HepG2 (cell line): ENCODE results near the gene SGCE. TPM values are rescaled to one million over a fixed set of nuclear protein-coding genes. Genes with fewer than 3 reads are reported as not detected.
A peak's percentile ranks its signal among the peaks of the same experiment; 100 is the strongest.

Experiments
- BCL6 ChIP-seq: IDR thresholded peaks from 2 replicates; pipeline ENCODE4 v1.6.1; 2016; ENCODE audit warnings: missing genetic modification reagents, missing compliant biosample characterization
- CREB1 ChIP-seq, 2 experiments: fragments of 450-650 bp in 1 of 2; IDR thresholded peaks; 2 replicates each; pipeline ENCODE4 v1.6.1; 2016 to 2017; ENCODE audit warnings: control low read depth in 1 of 2, mild to moderate bottlenecking in 1 of 2, missing compliant biosample characterization in 1 of 2, missing genetic modification characterization in 1 of 2
- HDAC2 ChIP-seq: sonication (generic); formaldehyde crosslinking; IDR thresholded peaks from 2 replicates; pipeline ENCODE4 v1.4.0; 2020; ENCODE audit warnings: missing genetic modification reagents
- MED1 ChIP-seq: sonication (generic); formaldehyde crosslinking; IDR thresholded peaks from 2 replicates; pipeline ENCODE4 v1.4.0; 2020; ENCODE audit warnings: missing genetic modification reagents
- MXD4 ChIP-seq: IDR thresholded peaks from 2 replicates; pipeline ENCODE4 v1.6.1; 2016; ENCODE audit warnings: mild to moderate bottlenecking, missing biosample characterization, missing genetic modification reagents
- RBM22 ChIP-seq: fragments of 200-400 bp; formaldehyde crosslinking; optimal IDR thresholded peaks from 2 replicates; pipeline ENCODE3; 2017; ENCODE audit warnings: mild to moderate bottlenecking, low read length, moderate library complexity
- RFX5 ChIP-seq: IDR thresholded peaks from 2 replicates; pipeline ENCODE4 v1.6.1; 2011; ENCODE audit warnings: low read depth, low read length, improper control_type of control experiment
- RFXAP ChIP-seq: sonication (generic); formaldehyde crosslinking; IDR thresholded peaks from 2 replicates; pipeline ENCODE4 v1.4.0; 2020; ENCODE audit warnings: missing genetic modification reagents, borderline replicate concordance
- SETDB1 ChIP-seq: sonication (generic); formaldehyde crosslinking; IDR thresholded peaks from 2 replicates; pipeline ENCODE4 v1.5.1; 2020; ENCODE audit warnings: missing genetic modification reagents, mild to moderate bottlenecking, borderline replicate concordance
- SMARCC2 ChIP-seq: fragments of 450-650 bp; IDR thresholded peaks from 2 replicates; pipeline ENCODE4 v1.6.1; 2017; ENCODE audit warnings: antibody characterized with exemption, mild to moderate bottlenecking
- TEAD3 ChIP-seq: optimal IDR thresholded peaks from 2 replicates; pipeline ENCODE3; 2016; ENCODE audit warnings: borderline replicate concordance
- ZKSCAN1 ChIP-seq: fragments of 150-350 bp; IDR thresholded peaks from 2 replicates; pipeline ENCODE4 v1.6.1; 2014; ENCODE audit warnings: low read length
- ZNF605 ChIP-seq: sonication (generic); formaldehyde crosslinking; IDR thresholded peaks from 2 replicates; pipeline ENCODE4 v1.8.0; 2022; ENCODE audit warnings: mild to moderate bottlenecking, missing genetic modification reagents
- ZNF619 ChIP-seq: sonication (generic); formaldehyde crosslinking; IDR thresholded peaks from 2 replicates; pipeline ENCODE4 v1.4.0; 2020; ENCODE audit warnings: mild to moderate bottlenecking, missing genetic modification reagents
- polyA plus RNA-seq, 8 experiments: library from polyadenylated mRNA; depleted of rRNA in 3 of 8; stranded (reverse) in 7 of 8; unstranded in 1 of 8; fragments of >200 nt; fragmentation: Illumina TruSeq in 4 of 8; extraction: Trizol in 4 of 8; gene quantifications; 2 replicates each; pipeline versions ENCODE4 v1.2.1 to v1.2.3, GENCODE V29; 2011 to 2016; ENCODE audit warnings: low read depth in 4 of 8, missing spikeins in 1 of 8, mixed read lengths in 1 of 8; ENCODE audit not compliant: insufficient read depth in 1 of 8
- total RNA-seq, 5 experiments: library from RNA; depleted of rRNA; stranded (reverse); fragments of >200 nt; fragmentation: Illumina TruSeq; extraction: Trizol; gene quantifications; 2 replicates each; pipeline ENCODE4 v1.2.3, GENCODE V29; 2016; ENCODE audit warnings: low read depth in 1 of 5
- TF ChIP-seq, protein P1 (sequence below): sonication (generic); formaldehyde crosslinking; IDR thresholded peaks from 2 replicates; pipeline ENCODE4 v1.4.0; 2020; ENCODE audit warnings: missing genetic modification reagents; ENCODE audit errors: not compliant biosample characterization
- TF ChIP-seq, protein P2 (sequence below): sonication (generic); formaldehyde crosslinking; IDR thresholded peaks from 2 replicates; pipeline ENCODE4 v1.5.1; 2020; ENCODE audit warnings: missing genetic modification reagents, mild to moderate bottlenecking, borderline replicate concordance
- TF ChIP-seq, protein P3 (sequence below): sonication (generic); formaldehyde crosslinking; IDR thresholded peaks from 2 replicates; pipeline ENCODE4 v1.5.0; 2020; ENCODE audit warnings: missing genetic modification reagents
- TF ChIP-seq, protein P4 (sequence below): sonication (generic); formaldehyde crosslinking; IDR thresholded peaks from 2 replicates; pipeline ENCODE4 v1.5.1; 2020; ENCODE audit warnings: mild to moderate bottlenecking, missing genetic modification reagents, moderate library complexity
- TF ChIP-seq, protein P5 (sequence below): sonication (generic); formaldehyde crosslinking; IDR thresholded peaks from 2 replicates; pipeline ENCODE4 v1.5.0; 2020; ENCODE audit warnings: mild to moderate bottlenecking, missing genetic modification reagents, borderline replicate concordance

The SGCE gene
- total and polyA plus RNA-seq, 2 of the 13 experiments (the other 11 are each of a cell fraction or from before 2014, with no cell fraction given), result 52.3 to 71.1 TPM

DNA sequence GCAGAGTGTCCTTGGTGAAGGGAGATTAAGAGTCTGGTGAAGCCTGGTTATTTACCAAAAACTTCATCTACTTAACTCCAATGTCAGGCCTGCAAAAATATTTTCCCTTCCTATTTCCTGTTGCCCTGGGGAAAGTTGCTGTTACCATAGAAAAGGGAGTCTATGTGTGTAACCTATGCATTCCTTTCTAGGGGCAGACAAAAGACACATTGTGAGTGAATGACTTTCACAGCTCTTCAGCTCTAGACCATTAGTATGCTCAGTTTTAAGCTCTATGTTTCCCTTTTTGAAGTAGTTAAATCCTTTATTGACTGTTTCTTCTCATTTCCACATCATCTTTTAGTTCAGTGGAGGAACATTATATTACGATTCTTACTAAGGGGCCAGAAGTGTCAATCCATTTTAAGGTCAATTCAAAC, 45.6 kb upstream of the SGCE start (continued):
- TF ChIP-seq BCL6 (peak; percentile 65), RFXAP (CRISPR knock-in tag) (no peak), CREB1 (IDR thresholded peaks at IDR 0.05) (no peak), CREB1 (CRISPR knock-in tag; IDR thresholded peaks at IDR 0.05) (0 out of 2 replicates have a peak, but pooled peaks have one; percentile 29), HDAC2 (CRISPR knock-in tag) (peak; percentile 82; the same call in 1 of the 2 replicates), MXD4 (CRISPR knock-in tag) (no peak), TEAD3 (CRISPR knock-in tag) (peak; percentile 91), MED1 (peak; percentile 91), ZKSCAN1 (peak; percentile 22; the same call in 1 of the 2 replicates), RFX5 (no peak), ZNF619 (CRISPR knock-in tag) (no peak), ZNF605 (no peak), RBM22 (no peak), SETDB1 (CRISPR knock-in tag) (no peak), SMARCC2 (no peak)
- TF ChIP-seq, protein P1, sequence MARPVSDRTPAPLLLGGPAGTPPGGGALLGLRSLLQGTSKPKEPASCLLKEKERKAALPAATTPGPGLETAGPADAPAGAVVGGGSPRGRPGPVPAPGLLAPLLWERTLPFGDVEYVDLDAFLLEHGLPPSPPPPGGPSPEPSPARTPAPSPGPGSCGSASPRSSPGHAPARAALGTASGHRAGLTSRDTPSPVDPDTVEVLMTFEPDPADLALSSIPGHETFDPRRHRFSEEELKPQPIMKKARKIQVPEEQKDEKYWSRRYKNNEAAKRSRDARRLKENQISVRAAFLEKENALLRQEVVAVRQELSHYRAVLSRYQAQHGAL (CRISPR knock-in tag), result no peak
- TF ChIP-seq, protein P2, sequence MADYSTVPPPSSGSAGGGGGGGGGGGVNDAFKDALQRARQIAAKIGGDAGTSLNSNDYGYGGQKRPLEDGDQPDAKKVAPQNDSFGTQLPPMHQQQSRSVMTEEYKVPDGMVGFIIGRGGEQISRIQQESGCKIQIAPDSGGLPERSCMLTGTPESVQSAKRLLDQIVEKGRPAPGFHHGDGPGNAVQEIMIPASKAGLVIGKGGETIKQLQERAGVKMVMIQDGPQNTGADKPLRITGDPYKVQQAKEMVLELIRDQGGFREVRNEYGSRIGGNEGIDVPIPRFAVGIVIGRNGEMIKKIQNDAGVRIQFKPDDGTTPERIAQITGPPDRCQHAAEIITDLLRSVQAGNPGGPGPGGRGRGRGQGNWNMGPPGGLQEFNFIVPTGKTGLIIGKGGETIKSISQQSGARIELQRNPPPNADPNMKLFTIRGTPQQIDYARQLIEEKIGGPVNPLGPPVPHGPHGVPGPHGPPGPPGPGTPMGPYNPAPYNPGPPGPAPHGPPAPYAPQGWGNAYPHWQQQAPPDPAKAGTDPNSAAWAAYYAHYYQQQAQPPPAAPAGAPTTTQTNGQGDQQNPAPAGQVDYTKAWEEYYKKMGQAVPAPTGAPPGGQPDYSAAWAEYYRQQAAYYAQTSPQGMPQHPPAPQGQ (CRISPR knock-in tag), result no peak
- TF ChIP-seq, protein P3, sequence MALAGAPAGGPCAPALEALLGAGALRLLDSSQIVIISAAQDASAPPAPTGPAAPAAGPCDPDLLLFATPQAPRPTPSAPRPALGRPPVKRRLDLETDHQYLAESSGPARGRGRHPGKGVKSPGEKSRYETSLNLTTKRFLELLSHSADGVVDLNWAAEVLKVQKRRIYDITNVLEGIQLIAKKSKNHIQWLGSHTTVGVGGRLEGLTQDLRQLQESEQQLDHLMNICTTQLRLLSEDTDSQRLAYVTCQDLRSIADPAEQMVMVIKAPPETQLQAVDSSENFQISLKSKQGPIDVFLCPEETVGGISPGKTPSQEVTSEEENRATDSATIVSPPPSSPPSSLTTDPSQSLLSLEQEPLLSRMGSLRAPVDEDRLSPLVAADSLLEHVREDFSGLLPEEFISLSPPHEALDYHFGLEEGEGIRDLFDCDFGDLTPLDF (CRISPR knock-in tag), result no peak
- TF ChIP-seq, protein P4, sequence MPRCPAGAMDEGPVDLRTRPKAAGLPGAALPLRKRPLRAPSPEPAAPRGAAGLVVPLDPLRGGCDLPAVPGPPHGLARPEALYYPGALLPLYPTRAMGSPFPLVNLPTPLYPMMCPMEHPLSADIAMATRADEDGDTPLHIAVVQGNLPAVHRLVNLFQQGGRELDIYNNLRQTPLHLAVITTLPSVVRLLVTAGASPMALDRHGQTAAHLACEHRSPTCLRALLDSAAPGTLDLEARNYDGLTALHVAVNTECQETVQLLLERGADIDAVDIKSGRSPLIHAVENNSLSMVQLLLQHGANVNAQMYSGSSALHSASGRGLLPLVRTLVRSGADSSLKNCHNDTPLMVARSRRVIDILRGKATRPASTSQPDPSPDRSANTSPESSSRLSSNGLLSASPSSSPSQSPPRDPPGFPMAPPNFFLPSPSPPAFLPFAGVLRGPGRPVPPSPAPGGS, result no peak
- TF ChIP-seq, protein P5, sequence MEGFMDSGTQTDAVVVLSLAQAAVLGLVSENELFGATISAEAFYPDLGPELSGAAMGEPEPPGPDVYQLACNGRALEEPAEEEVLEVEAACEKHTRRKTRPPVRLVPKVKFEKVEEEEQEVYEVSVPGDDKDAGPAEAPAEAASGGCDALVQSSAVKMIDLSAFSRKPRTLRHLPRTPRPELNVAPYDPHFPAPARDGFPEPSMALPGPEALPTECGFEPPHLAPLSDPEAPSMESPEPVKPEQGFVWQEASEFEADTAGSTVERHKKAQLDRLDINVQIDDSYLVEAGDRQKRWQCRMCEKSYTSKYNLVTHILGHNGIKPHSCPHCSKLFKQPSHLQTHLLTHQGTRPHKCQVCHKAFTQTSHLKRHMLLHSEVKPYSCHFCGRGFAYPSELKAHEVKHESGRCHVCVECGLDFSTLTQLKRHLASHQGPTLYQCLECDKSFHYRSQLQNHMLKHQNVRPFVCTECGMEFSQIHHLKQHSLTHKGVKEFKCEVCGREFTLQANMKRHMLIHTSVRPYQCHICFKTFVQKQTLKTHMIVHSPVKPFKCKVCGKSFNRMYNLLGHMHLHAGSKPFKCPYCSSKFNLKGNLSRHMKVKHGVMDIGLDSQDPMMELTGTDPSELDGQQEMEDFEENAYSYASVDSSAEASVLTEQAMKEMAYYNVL (CRISPR knock-in tag), result peak; percentile 62; the same call in 1 of the 2 replicates
